Measurements from ENCODE around the gene FAHD1.

DNA sequence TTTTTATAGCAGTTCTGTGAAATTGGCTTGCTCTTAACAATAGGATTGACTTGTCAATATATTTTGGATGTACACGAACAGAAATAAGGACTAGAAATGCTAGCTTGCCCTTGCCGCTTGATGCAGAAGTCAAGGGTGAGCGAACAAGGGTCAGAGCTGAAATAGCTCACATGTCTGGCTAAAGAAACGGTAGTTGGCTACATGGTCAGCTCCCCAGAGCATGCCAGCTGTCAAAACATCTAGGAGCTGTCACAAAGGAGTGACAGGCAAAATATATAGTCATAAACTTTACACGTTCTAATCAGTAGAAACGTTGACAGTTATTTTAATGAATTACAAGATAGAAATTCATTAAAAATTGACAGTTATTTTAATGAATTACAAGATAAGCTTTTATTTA, 47.8 kb downstream of the FAHD1 start:
- TF ChIP-seq, protein P1, sequence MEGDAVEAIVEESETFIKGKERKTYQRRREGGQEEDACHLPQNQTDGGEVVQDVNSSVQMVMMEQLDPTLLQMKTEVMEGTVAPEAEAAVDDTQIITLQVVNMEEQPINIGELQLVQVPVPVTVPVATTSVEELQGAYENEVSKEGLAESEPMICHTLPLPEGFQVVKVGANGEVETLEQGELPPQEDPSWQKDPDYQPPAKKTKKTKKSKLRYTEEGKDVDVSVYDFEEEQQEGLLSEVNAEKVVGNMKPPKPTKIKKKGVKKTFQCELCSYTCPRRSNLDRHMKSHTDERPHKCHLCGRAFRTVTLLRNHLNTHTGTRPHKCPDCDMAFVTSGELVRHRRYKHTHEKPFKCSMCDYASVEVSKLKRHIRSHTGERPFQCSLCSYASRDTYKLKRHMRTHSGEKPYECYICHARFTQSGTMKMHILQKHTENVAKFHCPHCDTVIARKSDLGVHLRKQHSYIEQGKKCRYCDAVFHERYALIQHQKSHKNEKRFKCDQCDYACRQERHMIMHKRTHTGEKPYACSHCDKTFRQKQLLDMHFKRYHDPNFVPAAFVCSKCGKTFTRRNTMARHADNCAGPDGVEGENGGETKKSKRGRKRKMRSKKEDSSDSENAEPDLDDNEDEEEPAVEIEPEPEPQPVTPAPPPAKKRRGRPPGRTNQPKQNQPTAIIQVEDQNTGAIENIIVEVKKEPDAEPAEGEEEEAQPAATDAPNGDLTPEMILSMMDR (IDR thresholded peaks at IDR 0.05) = no peak
- TF ChIP-seq POLR2A (IDR thresholded peaks at IDR 0.05) = no peak
- no peak for TF ChIP-seq POLR2AphosphoS5 (IDR thresholded peaks at IDR 0.05; ENCODE audit: insufficient read depth in 1 of 2, low read depth in 1 of 2)
